Glutamatergic neuron (in vitro differentiated cells): ENCODE data around the gene CFAP77. TPM values are rescaled to one million over a fixed set of nuclear protein-coding genes. Genes with fewer than 3 reads are reported as not detected.

Experiments
- DNase-seq: peaks from one replicate; pipeline ENCODE4 v3.0.0; 2022
- H3K27ac Mint-ChIP-seq: one replicate; pipeline ENCODE4 v1.8.0; 2020; ENCODE audit warnings: mild to moderate bottlenecking, mixed read lengths, inconsistent platforms; ENCODE audit not compliant: unreplicated experiment
- H3K27me3 Mint-ChIP-seq: one replicate; pipeline ENCODE4 v1.8.0; 2020; ENCODE audit warnings: mild to moderate bottlenecking, moderate library complexity, mixed read lengths, inconsistent platforms; ENCODE audit not compliant: unreplicated experiment
- H3K36me3 Mint-ChIP-seq: one replicate; pipeline ENCODE4 v1.8.0; 2020; ENCODE audit warnings: mild to moderate bottlenecking, mixed read lengths, inconsistent platforms; ENCODE audit not compliant: unreplicated experiment
- H3K4me1 Mint-ChIP-seq: one replicate; pipeline ENCODE4 v1.8.0; 2020; ENCODE audit warnings: mild to moderate bottlenecking, low read depth, mixed read lengths, inconsistent platforms; ENCODE audit not compliant: unreplicated experiment
- H3K4me3 Mint-ChIP-seq: one replicate; pipeline ENCODE4 v1.8.0; 2020; ENCODE audit warnings: mild to moderate bottlenecking, mixed read lengths, inconsistent platforms; ENCODE audit not compliant: unreplicated experiment
- H3K9me3 Mint-ChIP-seq: one replicate; pipeline ENCODE4 v1.8.0; 2020; ENCODE audit warnings: mild to moderate bottlenecking, moderate library complexity, mixed read lengths, inconsistent platforms; ENCODE audit not compliant: unreplicated experiment
- CTCF ChIP-seq: fragments of 200-600 bp; sonication (generic); IDR thresholded peaks from one replicate; pipeline ENCODE4 v1.5.0; 2021; ENCODE audit not compliant: partially characterized antibody, unreplicated experiment
- total RNA-seq: library from RNA; stranded (reverse); fragmentation: NEBNext Ultra II Directional; extraction: Animal tissue kit (Norgen Biotek cat#: 25700); gene quantifications from one replicate; pipeline ENCODE4 v1.2.1, GENCODE V29; 2021; ENCODE audit not compliant: unreplicated experiment

CFAP77 gene
- total RNA-seq, 1 donor from 2014 or later, result not detected

DNA sequence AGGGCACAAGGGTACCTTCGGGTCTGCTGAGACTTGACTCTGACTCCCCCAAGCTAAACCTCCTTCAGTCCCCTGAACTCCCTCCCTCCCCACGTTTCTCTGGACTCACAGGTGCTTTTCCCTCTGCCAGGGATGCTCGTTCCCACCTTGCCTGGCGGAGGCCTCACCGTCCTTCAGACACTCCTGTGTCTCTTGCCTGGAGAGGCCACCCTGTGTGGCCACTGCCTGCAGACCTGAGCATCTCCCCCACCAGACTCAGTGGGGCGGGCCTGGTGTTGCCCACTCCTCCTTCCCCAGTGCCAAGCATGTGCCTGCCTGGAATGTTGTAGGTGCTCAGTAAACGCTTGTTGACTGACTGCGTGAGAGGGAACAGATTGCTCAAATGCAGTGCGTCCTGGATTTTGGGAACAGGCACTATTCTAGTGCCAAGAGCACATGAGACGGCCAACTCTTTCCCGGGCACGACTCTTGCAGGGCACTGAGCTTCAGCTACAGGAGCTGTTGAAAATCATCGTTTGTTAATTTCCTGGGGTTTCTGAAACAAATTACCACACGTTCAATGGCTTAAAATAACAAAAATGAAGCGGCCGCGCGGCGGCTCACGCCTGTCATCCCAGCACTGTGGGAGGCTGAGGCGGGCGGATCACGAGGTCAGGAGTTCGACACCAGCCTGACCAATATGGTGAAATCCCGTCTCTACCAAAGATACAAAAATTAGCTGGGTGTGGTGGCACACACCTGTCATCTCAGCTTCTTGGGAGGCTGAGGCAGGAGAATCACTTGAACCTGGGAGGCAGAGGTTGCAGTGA, 101.4 kb downstream of the CFAP77 start:
- Mint-ChIP-seq H3K9me3 (peaks cover 1% of the 10 kb centered on the region), H3K27me3 (no peaks in the 10 kb centered on the region), H3K36me3 (no peaks in the 10 kb centered on the region), H3K4me3 (no peak overlapping the region), H3K4me1 (no peaks in the 10 kb centered on the region), H3K27ac (no peak overlapping the region)
- no peak for DNase-seq
- no peak for TF ChIP-seq CTCF

DNA sequence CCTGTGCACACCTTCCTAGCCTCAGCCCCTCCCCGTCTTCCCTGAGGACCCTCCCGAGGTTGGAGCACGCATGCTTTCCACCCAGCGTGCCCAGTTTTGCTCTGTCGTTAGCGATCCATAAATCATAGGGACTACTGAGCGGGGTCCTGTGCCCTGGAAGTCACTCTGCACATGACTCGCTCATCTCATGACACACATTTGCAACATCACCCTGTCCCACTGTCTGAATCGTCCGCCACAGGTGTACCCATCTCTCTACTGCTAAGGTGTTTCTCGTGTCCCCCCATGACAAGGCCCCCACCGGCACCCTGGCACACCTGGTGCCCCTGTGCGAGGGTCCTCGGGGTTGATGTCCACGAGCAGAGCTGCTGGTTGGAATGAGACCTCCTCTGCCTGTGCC, 103.4 kb downstream of the CFAP77 start:
- H3K36me3 Mint-ChIP-seq, result no peaks in the 10 kb centered on the region
- peaks cover 3% of the 10 kb centered on the region for H3K4me1 Mint-ChIP-seq
- peaks cover 2% of the 10 kb centered on the region for H3K27me3 Mint-ChIP-seq
- H3K9me3 Mint-ChIP-seq, result peaks cover 1% of the 10 kb centered on the region
- TF ChIP-seq CTCF, result no peak
- no peak for DNase-seq
- H3K4me3 Mint-ChIP-seq, result no peak overlapping the region
- no peak overlapping the region for H3K27ac Mint-ChIP-seq

DNA sequence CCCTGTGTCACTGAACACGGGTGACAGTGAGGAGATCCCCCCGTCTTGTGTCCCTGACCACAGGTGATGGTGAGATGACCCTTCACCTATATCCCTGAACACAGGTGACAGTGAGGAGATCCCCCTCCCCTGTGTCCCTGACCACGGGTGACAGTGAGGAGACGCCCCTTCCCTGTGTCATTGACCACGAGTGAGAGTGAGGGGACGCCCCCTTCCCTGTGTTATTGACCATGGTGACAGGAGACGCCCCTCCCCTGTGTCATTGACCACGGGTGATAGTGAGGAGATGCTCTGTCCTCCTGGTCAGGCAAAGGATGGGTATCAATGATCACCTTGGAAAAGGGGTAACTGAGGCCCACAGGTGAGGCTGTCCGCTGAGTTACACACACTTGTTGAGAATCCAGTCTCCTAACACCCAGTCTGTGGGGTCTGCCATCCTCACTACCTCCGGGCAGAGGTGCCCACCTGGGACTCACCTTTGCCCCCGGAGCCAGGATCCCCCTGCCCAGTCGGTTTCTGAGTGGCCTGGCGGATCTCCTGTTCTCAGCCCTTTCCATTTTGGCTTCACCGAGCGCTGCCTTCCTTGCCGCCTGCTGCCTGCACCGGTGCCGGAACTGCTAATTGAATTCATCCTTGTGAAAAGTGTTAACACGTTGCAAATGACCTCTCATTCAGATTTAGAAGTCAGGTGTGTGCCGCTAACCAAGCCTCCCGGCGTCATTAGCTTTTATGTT, 104.2 kb downstream of the CFAP77 start:
- no peak for DNase-seq
- Mint-ChIP-seq H3K4me1 (peaks cover 3% of the 10 kb centered on the region), H3K36me3 (no peaks in the 10 kb centered on the region), H3K9me3 (peaks cover 1% of the 10 kb centered on the region), H3K27ac (no peak overlapping the region), H3K4me3 (no peak overlapping the region), H3K27me3 (peaks cover 2% of the 10 kb centered on the region)
- TF ChIP-seq CTCF, result no peak

- Mint-ChIP-seq H3K9me3 (peaks cover 1% of the 10 kb centered on the region), H3K4me3 (no peak overlapping the region), H3K36me3 (no peaks in the 10 kb centered on the region), H3K27me3 (peaks cover 2% of the 10 kb centered on the region), H3K27ac (no peak overlapping the region), H3K4me1 (peaks cover 3% of the 10 kb centered on the region)
- DNase-seq, result no peak
- TF ChIP-seq CTCF, result no peak
Measured at GRCh38 chr9:132514821-132515220, 104.8 kb downstream of the CFAP77 start.

GRCh38 chr9:132516301-132516700, 106.3 kb downstream of the CFAP77 start:
- TF ChIP-seq CTCF, result no peak
- Mint-ChIP-seq H3K4me1 (peaks cover 3% of the 10 kb centered on the region), H3K9me3 (peaks cover 1% of the 10 kb centered on the region), H3K27ac (no peak overlapping the region), H3K27me3 (peaks cover 2% of the 10 kb centered on the region), H3K4me3 (no peak overlapping the region), H3K36me3 (no peaks in the 10 kb centered on the region)
- DNase-seq, result no peak
